GM18907 (cell line): ENCODE results near the gene EDDM13.
"Not testable (repeated sequence)": the region's sequence is repeated elsewhere in the genome, so short reads cannot be mapped to it uniquely, and the experiment has no call there.

Experiments
- ATAC-seq: cut with Tn5 transposase; IDR thresholded peaks from one replicate; pipeline ENCODE4 v1.9.1; 2021; ENCODE audit warnings: mild to moderate bottlenecking, moderate library complexity; ENCODE audit not compliant: unreplicated experiment

EDDM13 gene

DNA sequence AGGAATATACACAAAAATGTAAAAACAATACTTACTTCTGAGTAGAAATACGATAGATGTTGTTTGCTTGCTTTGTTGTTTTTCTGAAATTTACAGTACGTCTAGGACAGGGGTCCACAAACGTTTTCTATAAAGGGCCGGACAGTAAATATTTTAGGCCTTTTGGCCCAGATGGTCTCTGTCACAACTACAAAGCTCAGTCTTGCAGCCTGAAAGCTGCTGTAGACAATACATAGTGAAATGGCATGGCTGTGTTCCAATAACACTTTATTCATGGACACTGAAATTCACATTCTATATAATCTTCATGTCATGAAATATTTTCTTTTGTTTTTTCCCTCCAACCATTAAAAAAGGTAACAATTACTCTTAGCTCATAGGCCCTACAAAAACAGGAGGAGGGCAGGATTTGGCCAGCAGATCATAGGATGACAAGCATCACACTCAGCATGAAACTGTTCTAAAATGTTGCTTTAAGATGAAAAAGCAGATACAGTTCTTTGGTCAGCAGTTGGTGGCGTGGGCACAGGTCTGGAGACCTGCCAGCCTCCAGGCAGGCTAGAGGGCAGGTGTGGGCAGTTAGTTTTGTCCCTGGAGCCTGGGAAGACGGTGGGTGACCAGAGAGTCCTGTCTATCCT, at the start of gene EDDM13:
Gene EDDM13 (plus strand): TSS at position 588 of the 638 bp plus-strand sequence. CDS start 87 bp downstream, outside the sequence.
- ATAC-seq = no peak

GRCh38 chr19:56222901-56223300, 49.6 kb upstream of the EDDM13 start:
- no peak for ATAC-seq

DNA sequence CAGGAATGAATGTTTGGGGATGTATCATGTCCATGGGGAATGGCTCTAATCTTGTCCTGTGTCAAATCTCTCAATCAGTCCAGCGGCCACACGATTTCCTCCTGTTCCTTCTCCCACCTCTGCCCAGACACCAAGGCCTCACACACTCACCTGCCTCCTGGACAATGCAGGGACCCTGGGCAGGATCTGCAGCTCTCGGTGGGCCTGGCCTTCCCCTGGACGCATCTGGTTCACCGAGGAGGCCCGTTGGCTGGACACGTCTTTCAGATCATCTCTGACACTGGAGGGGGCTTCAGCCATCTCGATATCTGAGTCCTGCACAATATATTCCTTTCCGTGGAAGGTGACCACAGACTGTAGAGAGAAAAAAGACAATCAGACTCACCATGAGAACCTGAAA, 49.1 kb upstream of the EDDM13 start:
- ATAC-seq = no peak

GRCh38 chr19:56245121-56245740, 27.3 kb upstream of the EDDM13 start:
- no peak for ATAC-seq

- ATAC-seq = not testable (repeated sequence)
Measured at GRCh38 chr19:56245764-56246163, 26.8 kb upstream of the EDDM13 start.

GRCh38 chr19:56248736-56249338, 23.7 kb upstream of the EDDM13 start:
- not testable (repeated sequence) for ATAC-seq

DNA sequence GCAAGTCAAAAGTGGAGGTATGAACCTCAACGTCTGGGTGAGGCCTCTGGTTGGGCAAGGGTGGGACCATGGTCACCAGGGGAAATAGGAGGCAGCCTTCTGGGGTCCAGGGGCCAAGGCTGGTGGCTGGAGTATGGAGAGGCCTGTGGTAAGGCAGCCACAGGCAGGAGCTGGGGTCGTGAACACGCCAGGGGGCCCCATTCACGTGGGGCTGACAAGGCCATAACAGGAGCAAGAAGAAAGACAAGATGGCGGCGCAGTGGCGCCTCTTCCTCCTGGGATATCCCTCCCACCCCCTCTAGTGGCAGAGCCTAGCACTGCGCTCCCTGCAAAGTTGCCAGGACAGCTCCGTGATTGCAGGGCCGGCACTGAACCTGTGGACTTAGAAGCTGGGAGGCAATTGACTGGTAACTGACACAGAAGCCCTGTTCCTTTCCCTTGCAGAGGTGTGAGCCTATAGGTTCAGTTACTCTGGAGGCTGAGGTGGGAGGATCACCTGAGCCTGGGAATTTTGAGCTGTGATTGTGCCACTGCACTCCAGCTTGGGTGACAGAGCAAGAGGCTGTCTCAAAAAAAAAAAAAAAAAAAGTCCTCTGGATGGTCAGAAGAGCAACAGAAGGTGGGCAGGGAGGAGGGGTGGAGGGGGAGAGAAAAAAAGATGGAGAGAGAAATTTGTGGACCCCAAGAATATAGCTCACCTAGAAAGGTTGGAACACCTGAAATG, 19.7 kb upstream of the EDDM13 start:
- ATAC-seq = no peak

GRCh38 chr19:56253737-56254136, 18.8 kb upstream of the EDDM13 start:
- no peak for ATAC-seq

GRCh38 chr19:56258272-56258671, 14.3 kb upstream of the EDDM13 start:
- ATAC-seq = no peak

GRCh38 chr19:56261145-56261544, 11.4 kb upstream of the EDDM13 start:
- ATAC-seq = no peak

DNA sequence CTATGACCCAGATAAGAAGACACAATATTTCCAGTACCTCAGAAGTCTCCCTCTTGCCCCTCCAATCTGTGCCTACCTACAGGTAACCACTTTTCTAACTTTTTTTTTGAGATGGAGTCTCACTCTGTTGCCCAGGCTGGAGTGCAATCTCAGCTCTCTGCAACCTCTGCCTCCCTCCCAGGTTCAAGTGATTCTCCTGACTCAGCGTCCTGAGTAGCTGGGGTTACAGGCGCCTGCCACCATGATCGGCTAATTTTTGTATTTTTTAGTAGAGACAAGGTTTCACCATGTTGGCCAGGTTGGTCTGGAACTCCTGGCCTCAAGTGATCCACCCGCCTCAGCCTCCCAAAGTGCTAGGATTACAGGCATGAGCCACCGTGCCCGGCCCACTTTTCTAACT, 10.6 kb upstream of the EDDM13 start:
- not testable (repeated sequence) for ATAC-seq

- ATAC-seq = no peak
Measured at GRCh38 chr19:56263319-56263718, 9.2 kb upstream of the EDDM13 start.

DNA sequence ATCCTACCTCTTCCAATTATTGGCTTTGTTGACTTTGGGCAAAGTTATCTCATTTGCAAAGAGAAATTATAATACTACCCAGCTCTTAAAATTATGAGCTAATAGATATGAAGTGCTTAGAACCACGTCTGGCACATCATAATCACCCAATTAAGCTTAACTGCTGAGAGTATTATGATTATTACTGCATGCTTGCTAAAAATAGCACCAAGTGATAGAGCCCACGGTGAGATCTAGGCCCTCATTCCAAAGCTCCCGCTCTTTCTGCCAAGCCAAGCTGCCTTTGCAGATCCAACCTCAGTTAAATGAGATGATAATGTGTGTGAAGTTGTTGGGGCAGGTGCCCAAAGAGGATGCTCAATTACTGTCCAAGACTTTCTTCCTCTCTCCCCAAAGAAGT, 6.5 kb upstream of the EDDM13 start:
- ATAC-seq = no peak

- no peak for ATAC-seq
Measured at GRCh38 chr19:56269348-56269747, 3.2 kb upstream of the EDDM13 start.

DNA sequence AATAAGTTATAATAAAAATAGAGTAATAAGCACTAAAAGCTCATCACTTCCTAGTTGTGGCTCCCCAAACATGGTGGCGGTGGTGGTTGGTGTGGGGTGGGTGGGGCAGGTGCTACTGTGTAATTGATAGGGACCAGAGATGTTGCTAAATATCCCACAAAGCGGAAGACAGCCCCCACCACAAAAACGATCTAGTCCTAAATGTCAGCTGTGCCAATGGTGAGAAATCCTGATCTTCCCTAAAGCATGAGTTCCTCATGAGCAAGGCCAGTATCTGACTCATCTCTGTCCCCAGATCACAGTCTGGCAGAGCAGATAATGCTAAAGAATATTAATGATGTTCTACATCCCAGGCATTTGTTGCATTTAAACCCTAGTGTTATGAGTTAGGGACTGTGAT, 1.9 kb upstream of the EDDM13 start:
- ATAC-seq = no peak

DNA sequence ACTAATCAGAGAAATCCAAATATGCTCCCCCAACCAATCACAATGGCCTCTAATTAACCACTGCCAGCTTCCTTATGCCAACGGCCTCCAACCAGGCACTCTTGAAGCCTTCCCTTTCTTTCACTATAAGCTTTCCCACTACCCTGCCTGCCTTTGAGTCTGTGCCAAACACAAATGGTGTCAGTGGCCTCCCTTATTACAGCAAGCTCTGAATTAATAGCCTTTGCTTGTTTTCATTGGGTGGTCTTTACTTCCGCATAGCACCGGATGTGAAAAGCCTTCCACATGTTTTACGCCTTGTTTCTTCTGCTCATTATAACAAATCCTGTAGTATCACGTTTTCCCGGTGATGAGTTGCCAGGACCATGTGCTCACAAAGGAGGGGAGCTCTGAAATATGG, 1.4 kb upstream of the EDDM13 start:
- no peak for ATAC-seq

GRCh38 chr19:56273563-56274117, 1.1 kb downstream of the EDDM13 start:
- no peak for ATAC-seq

DNA sequence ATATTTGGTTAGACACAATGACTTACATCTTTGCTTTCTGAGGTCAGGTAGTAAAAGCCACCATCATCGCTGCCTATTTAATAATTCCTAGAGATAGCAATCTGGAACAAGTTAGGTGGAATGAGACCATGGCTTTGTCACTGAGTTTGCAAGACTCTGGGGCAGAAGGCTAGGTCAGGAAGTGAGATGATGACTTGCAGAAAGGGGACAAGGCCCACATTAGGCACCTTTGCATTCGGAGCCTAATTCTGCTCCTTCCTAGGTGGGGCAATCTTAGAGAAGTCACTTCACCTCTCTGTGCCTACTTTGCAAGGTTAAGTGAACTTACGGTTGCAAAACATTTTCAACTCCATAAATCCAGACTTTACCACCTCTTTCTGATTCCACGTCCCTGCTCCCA, 10.3 kb downstream of the EDDM13 start:
- ATAC-seq = no peak

- ATAC-seq = no peak
Measured at GRCh38 chr19:56284746-56285145, 12.2 kb downstream of the EDDM13 start.

GRCh38 chr19:56290104-56290503, 17.6 kb downstream of the EDDM13 start:
- ATAC-seq = no peak

GRCh38 chr19:56291867-56292266, 19.3 kb downstream of the EDDM13 start:
- ATAC-seq = no peak
